ENCODE results near the gene PPP2R2D.

DNA sequence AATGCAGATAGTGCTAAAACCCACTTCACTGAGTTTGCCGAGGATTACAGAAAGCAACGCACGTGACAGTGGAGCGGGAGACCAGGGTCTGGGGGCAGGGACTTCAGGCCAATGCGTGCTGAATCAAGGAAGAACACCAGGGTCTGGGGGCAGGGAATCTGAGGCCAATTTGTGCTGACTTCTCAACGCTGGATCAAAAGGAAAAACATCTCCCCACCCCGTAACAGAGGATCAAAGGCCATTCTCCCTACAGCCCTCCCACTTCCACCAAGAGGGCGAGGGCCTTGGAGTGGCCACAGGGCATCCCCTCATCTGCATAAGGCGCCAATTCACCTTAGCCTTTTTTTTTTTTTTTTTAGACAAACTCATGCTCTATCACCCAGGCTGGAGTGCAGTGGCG is 103.2 kb downstream of the PPP2R2D start:
- TF ChIP-seq, protein P1, sequence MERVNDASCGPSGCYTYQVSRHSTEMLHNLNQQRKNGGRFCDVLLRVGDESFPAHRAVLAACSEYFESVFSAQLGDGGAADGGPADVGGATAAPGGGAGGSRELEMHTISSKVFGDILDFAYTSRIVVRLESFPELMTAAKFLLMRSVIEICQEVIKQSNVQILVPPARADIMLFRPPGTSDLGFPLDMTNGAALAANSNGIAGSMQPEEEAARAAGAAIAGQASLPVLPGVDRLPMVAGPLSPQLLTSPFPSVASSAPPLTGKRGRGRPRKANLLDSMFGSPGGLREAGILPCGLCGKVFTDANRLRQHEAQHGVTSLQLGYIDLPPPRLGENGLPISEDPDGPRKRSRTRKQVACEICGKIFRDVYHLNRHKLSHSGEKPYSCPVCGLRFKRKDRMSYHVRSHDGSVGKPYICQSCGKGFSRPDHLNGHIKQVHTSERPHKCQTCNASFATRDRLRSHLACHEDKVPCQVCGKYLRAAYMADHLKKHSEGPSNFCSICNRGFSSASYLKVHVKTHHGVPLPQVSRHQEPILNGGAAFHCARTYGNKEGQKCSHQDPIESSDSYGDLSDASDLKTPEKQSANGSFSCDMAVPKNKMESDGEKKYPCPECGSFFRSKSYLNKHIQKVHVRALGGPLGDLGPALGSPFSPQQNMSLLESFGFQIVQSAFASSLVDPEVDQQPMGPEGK (CRISPR knock-in tag; IDR thresholded peaks at IDR 0.05; ENCODE audit: borderline replicate concordance) = no peak
- TF ChIP-seq ZFP3 (CRISPR knock-in tag; IDR thresholded peaks at IDR 0.05) = no peak
- TF ChIP-seq ARNTL (CRISPR knock-in tag; IDR thresholded peaks at IDR 0.05; ENCODE audit: borderline replicate concordance, low read depth) = no peak
- no peak for TF ChIP-seq PPARA (CRISPR knock-in tag; IDR thresholded peaks at IDR 0.05; ENCODE audit: borderline replicate concordance)
- no peak for TF ChIP-seq RARB (CRISPR knock-in tag; IDR thresholded peaks at IDR 0.05)

Data from SK-N-SH treated with all-trans-retinoic acid at 6 μM for 48 hours (cell line).